A673 (cell line): ENCODE results near the gene CFAP20DC.

Source experiments
- EZH2 ChIP-seq: fragments of 200-600 bp; sonication (generic); IDR thresholded peaks from 2 replicates; pipeline ENCODE4 v1.6.1; 2017; ENCODE audit warnings: borderline replicate concordance, low read depth, mild to moderate bottlenecking, mixed read lengths, antibody characterized with exemption, low read length; ENCODE audit not compliant: poor library complexity, severe bottlenecking
- TF ChIP-seq, protein P1 (sequence below): fragments of 300-800, 200-600 bp; sonication (generic); conservative IDR thresholded peaks from 2 replicates; pipeline ENCODE4 v1.5.1; 2017; ENCODE audit warnings: low read depth, mild to moderate bottlenecking, antibody characterized with exemption, low read length, moderate library complexity, mixed read lengths

GRCh38 chr3:58999774-59000160 lies 50.1 kb downstream of the CFAP20DC start:
- TF ChIP-seq, protein P1, sequence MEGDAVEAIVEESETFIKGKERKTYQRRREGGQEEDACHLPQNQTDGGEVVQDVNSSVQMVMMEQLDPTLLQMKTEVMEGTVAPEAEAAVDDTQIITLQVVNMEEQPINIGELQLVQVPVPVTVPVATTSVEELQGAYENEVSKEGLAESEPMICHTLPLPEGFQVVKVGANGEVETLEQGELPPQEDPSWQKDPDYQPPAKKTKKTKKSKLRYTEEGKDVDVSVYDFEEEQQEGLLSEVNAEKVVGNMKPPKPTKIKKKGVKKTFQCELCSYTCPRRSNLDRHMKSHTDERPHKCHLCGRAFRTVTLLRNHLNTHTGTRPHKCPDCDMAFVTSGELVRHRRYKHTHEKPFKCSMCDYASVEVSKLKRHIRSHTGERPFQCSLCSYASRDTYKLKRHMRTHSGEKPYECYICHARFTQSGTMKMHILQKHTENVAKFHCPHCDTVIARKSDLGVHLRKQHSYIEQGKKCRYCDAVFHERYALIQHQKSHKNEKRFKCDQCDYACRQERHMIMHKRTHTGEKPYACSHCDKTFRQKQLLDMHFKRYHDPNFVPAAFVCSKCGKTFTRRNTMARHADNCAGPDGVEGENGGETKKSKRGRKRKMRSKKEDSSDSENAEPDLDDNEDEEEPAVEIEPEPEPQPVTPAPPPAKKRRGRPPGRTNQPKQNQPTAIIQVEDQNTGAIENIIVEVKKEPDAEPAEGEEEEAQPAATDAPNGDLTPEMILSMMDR, result no peak
- TF ChIP-seq EZH2, result no peak
